Sigmoid colon (tissue), 7 donors: Measurements from ENCODE around the gene GAST. TPM values are rescaled to one million over a fixed set of nuclear protein-coding genes. Genes with fewer than 3 reads are reported as not detected.

Source experiments
- DNase-seq: peaks from one replicate; pipeline ENCODE4 v3.0.0-alpha.2; 2019
- H3K27ac ChIP-seq, 4 donors: fragments of 200-600 bp; sonication (generic); one replicate each; pipeline ENCODE4 v1.5.1; 2016 to 2019; ENCODE audit warnings: mild to moderate bottlenecking in 1 of 4
- H3K27me3 ChIP-seq, 3 donors: fragments of 200-600 bp; sonication (generic); one replicate each; pipeline ENCODE4 v1.5.1; 2019; ENCODE audit warnings: mild to moderate bottlenecking in 1 of 3
- H3K36me3 ChIP-seq, 4 donors: fragments of 200-600 bp; sonication (generic); one replicate each; pipeline ENCODE4 v1.5.1; 2016 to 2019
- H3K4me1 ChIP-seq, 4 donors: fragments of 200-600 bp; sonication (generic); one replicate each; pipeline ENCODE4 v1.5.1; 2017 to 2019
- H3K4me3 ChIP-seq, 4 donors: fragments of 200-600 bp; sonication (generic); one replicate each; pipeline ENCODE4 v1.5.1; 2017 to 2019; ENCODE audit warnings: mild to moderate bottlenecking in 2 of 4, moderate library complexity in 1 of 4
- H3K9me3 ChIP-seq, 4 donors: fragments of 200-600 bp in 3 of 4; sonication (generic) in 3 of 4; one replicate each; pipeline versions ENCODE4 v1.5.1 to v1.6.1; 2013 to 2019
- EP300 ChIP-seq, 4 donors: sonication (generic); formaldehyde crosslinking; IDR thresholded peaks; one replicate each; pipeline ENCODE4 v1.6.1; 2017; ENCODE audit warnings: antibody characterized with exemption in 4 of 4
- POLR2A ChIP-seq, 2 donors: fragments of 450-650 bp; IDR thresholded peaks; one replicate each; pipeline ENCODE4 v1.6.1; 2016; ENCODE audit warnings: antibody characterized with exemption in 2 of 2, mild to moderate bottlenecking in 2 of 2, moderate library complexity in 2 of 2
- POLR2AphosphoS5 ChIP-seq, 4 donors: sonication (generic); formaldehyde crosslinking; IDR thresholded peaks; one replicate each; pipeline ENCODE4 v1.6.1; 2017; ENCODE audit warnings: antibody characterized with exemption in 4 of 4
- WGBS, 2 donors: extraction: QIAGEN DNeasy Blood & Tissue Kit; methylation state at CpG; one replicate each; pipeline ENCODE4 v1.1.7; 2013; 5-methylcytosine and 5-hydroxymethylcytosine counted together
- intact Hi-C: fragments of 100-400 bp; cut with DNase I; formaldehyde crosslinking; loops from one replicate; pipeline ENCODE4 v1.15.1; 2023
- polyA plus RNA-seq, 3 donors: library from polyadenylated mRNA; stranded (reverse); fragments of 200-250 nt; gene quantifications; one replicate each; pipeline ENCODE4 v1.2.3, GENCODE V29; 2013
- total RNA-seq, 4 donors: library from RNA; depleted of rRNA; stranded (reverse); fragments of >200 nt; gene quantifications; one replicate each; pipeline ENCODE4 v1.1.0, GENCODE V29; 2016
- TF ChIP-seq, protein P1 (sequence below), 4 experiments: fragments of 450-650 bp in 3 of 4; fragments of 200-600 bp in 1 of 4; IDR thresholded peaks; one replicate each; pipeline ENCODE4 v1.5.1; 2016 to 2019; ENCODE audit warnings: antibody characterized with exemption in 4 of 4, mild to moderate bottlenecking in 3 of 4, moderate library complexity in 2 of 4
- donor health status: healthy with polysubstance abuse.
- donor health status: Bipolar disorder and iron deficiency.
- donor health status: healthy.

GAST gene
- total and polyA plus RNA-seq, 7 donors: not detected

DNA sequence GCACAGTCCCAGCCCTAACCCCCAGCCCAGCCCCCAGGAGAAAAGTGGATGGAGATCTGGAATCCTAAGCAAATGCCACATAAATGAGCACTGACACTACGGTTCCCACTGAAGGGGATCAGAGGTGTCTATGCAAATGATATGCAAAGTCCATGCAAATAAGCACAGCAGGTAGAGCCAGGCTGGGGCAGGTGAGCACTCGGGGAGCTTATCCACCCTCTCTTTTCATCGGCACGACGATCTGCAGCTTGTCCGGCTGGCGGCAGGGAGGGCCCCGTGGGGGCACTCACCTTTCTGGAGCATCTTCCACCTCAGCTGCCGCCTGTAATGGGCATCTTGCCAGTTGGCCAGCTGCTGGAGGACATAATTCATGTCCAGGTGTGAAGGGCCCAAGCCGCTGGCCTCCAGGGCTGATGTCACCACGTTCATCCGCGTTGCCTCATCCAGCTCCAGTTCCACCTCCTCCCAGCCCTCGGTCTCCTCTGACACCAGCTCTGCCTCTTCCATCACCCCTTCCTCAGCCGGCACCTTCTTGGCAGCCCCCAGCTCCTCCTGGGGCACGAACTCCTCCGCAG lies 12.4 kb downstream of the GAST start:
- TF ChIP-seq POLR2A (IDR thresholded peaks at IDR 0.05): no peak
- no peak for TF ChIP-seq POLR2AphosphoS5 (IDR thresholded peaks at IDR 0.05)
- TF ChIP-seq EP300 (IDR thresholded peaks at IDR 0.05): no peak
- TF ChIP-seq, protein P1, sequence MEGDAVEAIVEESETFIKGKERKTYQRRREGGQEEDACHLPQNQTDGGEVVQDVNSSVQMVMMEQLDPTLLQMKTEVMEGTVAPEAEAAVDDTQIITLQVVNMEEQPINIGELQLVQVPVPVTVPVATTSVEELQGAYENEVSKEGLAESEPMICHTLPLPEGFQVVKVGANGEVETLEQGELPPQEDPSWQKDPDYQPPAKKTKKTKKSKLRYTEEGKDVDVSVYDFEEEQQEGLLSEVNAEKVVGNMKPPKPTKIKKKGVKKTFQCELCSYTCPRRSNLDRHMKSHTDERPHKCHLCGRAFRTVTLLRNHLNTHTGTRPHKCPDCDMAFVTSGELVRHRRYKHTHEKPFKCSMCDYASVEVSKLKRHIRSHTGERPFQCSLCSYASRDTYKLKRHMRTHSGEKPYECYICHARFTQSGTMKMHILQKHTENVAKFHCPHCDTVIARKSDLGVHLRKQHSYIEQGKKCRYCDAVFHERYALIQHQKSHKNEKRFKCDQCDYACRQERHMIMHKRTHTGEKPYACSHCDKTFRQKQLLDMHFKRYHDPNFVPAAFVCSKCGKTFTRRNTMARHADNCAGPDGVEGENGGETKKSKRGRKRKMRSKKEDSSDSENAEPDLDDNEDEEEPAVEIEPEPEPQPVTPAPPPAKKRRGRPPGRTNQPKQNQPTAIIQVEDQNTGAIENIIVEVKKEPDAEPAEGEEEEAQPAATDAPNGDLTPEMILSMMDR (IDR thresholded peaks at IDR 0.05): no peak
- intact Hi-C loops: no loop called here
- H3K27me3 ChIP-seq: peaks cover 0 to 7% (median 0%) of the 10 kb centered on the region in 3 donors
- no peaks in the 10 kb centered on the region for H3K9me3 ChIP-seq
- no peak overlapping the region for H3K27ac ChIP-seq
- 64 to 76% methylated on average over 17 of the region's 17 CpGs for WGBS, 2 donors
- no peak for DNase-seq
- no peaks in the 10 kb centered on the region for H3K36me3 ChIP-seq
- H3K4me1 ChIP-seq: no peaks in the 10 kb centered on the region
- no peak overlapping the region for H3K4me3 ChIP-seq

DNA sequence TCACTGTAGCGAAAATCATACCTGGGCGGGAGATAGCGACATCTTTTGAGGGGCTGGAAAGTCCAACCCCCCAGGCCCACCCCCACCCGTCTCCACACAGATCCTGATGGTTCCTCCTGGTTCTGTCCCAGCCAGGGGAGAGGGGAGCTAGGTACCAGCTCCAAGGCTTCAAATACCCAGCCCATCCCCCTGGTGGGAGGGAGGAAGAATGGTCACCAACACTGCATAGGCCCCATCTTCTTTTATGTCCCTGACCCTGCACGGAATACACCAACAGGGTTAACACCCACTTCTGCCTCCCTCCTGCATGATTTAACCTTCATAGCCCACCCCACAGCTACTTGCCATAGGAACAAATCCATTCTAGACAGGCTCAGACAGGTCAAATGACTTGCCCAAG lies 13.0 kb downstream of the GAST start:
- WGBS, 2 donors: 92 to 94% methylated on average over 5 of the region's 5 CpGs
- no peaks in the 10 kb centered on the region for H3K36me3 ChIP-seq
- TF ChIP-seq, protein P1 (IDR thresholded peaks at IDR 0.05): no peak
- TF ChIP-seq EP300 (IDR thresholded peaks at IDR 0.05) (no peak), POLR2AphosphoS5 (IDR thresholded peaks at IDR 0.05) (no peak), POLR2A (IDR thresholded peaks at IDR 0.05) (no peak)
- H3K4me3 ChIP-seq: no peak overlapping the region
- no peak overlapping the region for H3K27ac ChIP-seq
- intact Hi-C loops: no loop called here
- no peaks in the 10 kb centered on the region for H3K9me3 ChIP-seq
- no peak for DNase-seq
- H3K4me1 ChIP-seq: no peaks in the 10 kb centered on the region
- peaks cover 0 to 7% (median 0%) of the 10 kb centered on the region in 3 donors for H3K27me3 ChIP-seq

DNA sequence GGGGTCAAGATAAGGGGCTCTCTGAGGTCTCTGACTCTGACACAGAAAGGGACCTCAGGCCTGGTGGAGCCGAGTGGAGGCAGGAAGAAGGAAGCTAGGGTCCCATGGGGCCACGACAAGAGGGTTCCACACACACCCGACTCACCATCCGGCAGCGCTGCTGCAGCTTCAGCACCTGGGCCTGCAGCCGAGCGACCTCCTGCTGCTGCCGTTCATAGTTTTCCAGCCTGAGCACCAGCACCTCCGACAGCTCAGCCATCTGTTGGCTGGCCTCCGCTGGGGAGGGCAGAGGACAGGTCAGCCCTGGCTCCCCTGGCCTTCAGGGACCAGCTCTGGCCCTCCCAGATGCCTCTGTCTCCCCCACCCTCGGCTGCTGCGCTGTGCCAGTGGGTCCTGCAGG lies 15.9 kb downstream of the GAST start:
- intact Hi-C loops: no loop called here
- TF ChIP-seq EP300 (IDR thresholded peaks at IDR 0.05) (no peak), POLR2A (IDR thresholded peaks at IDR 0.05) (no peak), POLR2AphosphoS5 (IDR thresholded peaks at IDR 0.05) (no peak)
- TF ChIP-seq, protein P1 (IDR thresholded peaks at IDR 0.05): no peak
- H3K27me3 ChIP-seq: peaks cover 0 to 18% (median 9%) of the 10 kb centered on the region in 3 donors
- WGBS, 2 donors: 73 to 74% methylated on average over 12 of the region's 12 CpGs
- H3K9me3 ChIP-seq: no peaks in the 10 kb centered on the region
- H3K27ac ChIP-seq: no peak overlapping the region
- no peak for DNase-seq
- no peaks in the 10 kb centered on the region for H3K4me1 ChIP-seq
- no peak overlapping the region for H3K4me3 ChIP-seq
- no peaks in the 10 kb centered on the region for H3K36me3 ChIP-seq

DNA sequence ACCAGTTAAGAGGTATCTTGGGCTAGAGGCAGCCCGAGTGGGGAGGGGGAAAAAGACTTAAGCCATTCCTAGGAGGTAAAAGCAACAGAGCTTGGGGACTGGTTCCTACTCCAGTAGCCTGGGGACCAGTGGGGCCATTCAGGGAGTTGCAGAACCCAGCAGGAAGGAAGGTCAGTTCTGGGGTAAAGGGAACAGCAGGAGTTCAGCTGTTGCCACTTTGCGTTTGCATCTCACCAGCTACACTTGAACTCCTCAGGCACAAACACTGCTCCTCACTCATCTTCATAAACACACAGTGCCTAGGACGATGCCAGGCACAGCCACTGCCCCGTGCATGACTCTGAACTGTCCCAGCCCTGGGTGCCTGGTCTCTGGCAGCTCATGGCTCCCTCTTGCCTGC lies 18.3 kb downstream of the GAST start:
- no peak for DNase-seq
- Histone ChIP-seq H3K9me3 (no peaks in the 10 kb centered on the region), H3K27ac (no peak overlapping the region), H3K27me3 (peaks cover 16 to 35% (median 31%) of the 10 kb centered on the region in 3 donors), H3K36me3 (no peaks in the 10 kb centered on the region), H3K4me1 (peaks cover 0 to 19% (median 18%) of the 10 kb centered on the region in 4 donors), H3K4me3 (no peak overlapping the region)
- no peak for TF ChIP-seq POLR2A (IDR thresholded peaks at IDR 0.05)
- TF ChIP-seq POLR2AphosphoS5 (IDR thresholded peaks at IDR 0.05): no peak
- TF ChIP-seq, protein P1 (IDR thresholded peaks at IDR 0.05): no peak
- TF ChIP-seq EP300 (IDR thresholded peaks at IDR 0.05): no peak
- intact Hi-C loops: loop anchor here (10.0 kb wide), 1 partner anchor 234 kb away; the partner anchor contains the start of gene CNP
- 32 to 51% methylated on average over 4 of the region's 4 CpGs for WGBS, 2 donors

DNA sequence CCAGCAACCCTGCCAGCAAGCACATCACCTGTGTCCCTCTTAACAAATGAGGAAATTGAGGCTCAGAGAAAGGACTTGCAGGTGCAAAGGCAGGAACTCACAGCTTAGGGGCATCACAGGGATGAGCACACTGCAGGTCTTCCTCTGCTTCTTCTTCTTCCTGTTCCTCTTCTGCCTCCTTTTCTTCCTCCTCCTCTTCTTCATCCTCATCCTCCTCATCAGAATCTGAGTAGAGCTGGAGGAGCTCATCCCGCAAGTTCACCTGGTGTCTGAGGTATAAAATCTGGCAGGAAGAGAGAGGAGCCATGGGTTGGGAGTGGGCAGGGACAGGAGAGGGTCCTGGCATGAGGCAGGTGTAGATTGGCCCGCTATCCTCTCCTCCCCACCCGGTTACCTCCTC lies 19.7 kb downstream of the GAST start:
- 44 to 69% methylated on average over 2 to 3 of the region's 3 CpGs for WGBS, 2 donors
- Histone ChIP-seq H3K4me1 (peaks cover 0 to 19% (median 18%) of the 10 kb centered on the region in 4 donors), H3K27me3 (peaks cover 22 to 49% (median 42%) of the 10 kb centered on the region in 3 donors), H3K36me3 (no peaks in the 10 kb centered on the region), H3K27ac (no peak overlapping the region), H3K9me3 (no peaks in the 10 kb centered on the region), H3K4me3 (no peak overlapping the region)
- intact Hi-C loops: loop anchor here (10.0 kb wide), 1 partner anchor 233 kb away; the partner anchor contains the start of gene CNP
- TF ChIP-seq POLR2AphosphoS5 (IDR thresholded peaks at IDR 0.05) (no peak), EP300 (IDR thresholded peaks at IDR 0.05) (no peak), POLR2A (IDR thresholded peaks at IDR 0.05) (no peak)
- TF ChIP-seq, protein P1 (IDR thresholded peaks at IDR 0.05): no peak
- no peak for DNase-seq
